ENCODE results near the gene PXDC1.

DNA sequence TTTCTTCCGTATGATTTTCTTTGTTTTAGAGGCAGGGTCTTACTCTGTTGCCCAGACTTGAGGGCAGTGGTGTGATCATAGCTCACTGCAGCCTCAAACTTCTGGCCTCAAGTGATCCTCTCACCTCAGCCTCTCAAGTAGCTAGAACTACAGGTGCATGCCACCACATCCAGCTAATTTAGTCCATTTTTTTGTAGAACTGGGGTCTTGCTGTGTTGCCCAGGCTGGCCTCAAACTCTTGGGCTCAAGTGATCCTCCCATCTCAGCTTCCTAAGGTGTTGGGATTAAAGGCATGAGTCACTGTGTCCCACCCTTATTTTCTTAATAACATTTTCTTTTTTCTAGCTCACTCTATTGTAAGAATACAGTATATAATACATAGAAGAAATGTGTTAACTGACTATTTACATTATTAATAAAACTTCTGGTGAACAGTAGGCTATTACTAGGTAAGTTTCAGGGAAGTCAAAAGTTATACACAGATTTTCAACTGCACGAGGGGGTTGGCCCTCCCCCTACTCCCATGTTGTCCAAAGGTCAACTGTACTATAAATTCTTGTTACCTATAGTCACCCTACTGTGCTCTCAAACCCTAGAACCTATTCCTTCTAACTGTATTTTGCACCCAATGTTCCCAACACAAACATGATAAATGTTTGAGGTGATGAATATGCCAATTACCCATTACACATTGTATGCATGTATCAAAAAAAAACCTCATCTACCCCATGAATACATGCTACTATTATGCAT lies 56.3 kb downstream of the PXDC1 start:
- TF ChIP-seq, protein P1, sequence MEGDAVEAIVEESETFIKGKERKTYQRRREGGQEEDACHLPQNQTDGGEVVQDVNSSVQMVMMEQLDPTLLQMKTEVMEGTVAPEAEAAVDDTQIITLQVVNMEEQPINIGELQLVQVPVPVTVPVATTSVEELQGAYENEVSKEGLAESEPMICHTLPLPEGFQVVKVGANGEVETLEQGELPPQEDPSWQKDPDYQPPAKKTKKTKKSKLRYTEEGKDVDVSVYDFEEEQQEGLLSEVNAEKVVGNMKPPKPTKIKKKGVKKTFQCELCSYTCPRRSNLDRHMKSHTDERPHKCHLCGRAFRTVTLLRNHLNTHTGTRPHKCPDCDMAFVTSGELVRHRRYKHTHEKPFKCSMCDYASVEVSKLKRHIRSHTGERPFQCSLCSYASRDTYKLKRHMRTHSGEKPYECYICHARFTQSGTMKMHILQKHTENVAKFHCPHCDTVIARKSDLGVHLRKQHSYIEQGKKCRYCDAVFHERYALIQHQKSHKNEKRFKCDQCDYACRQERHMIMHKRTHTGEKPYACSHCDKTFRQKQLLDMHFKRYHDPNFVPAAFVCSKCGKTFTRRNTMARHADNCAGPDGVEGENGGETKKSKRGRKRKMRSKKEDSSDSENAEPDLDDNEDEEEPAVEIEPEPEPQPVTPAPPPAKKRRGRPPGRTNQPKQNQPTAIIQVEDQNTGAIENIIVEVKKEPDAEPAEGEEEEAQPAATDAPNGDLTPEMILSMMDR (IDR thresholded peaks at IDR 0.05; ENCODE audit: extremely low read depth in 1 of 2, insufficient read depth in 1 of 2, low read depth in 1 of 2, low read length in 2 of 2) = no peak
- TF ChIP-seq POLR2A (IDR thresholded peaks at IDR 0.05; ENCODE audit: low read depth, low read length) (no peak), POLR2AphosphoS5 (IDR thresholded peaks at IDR 0.05; ENCODE audit: insufficient read depth, low read depth, low read length) (no peak), EZH2 (IDR thresholded peaks at IDR 0.05; ENCODE audit: borderline replicate concordance, low read depth, low read length, severe bottlenecking) (no peak)

Measured in endothelial cell of umbilical vein (primary cell).